A673 (cell line): Measurements from ENCODE around the gene PRRC2A.

Source experiments
- CTCF ChIP-seq: fragments of 300-800, 200-600 bp; sonication (generic); conservative IDR thresholded peaks from 2 replicates; pipeline ENCODE4 v1.5.1; 2017; ENCODE audit warnings: low read depth, mild to moderate bottlenecking, antibody characterized with exemption, low read length, moderate library complexity, mixed read lengths
- EZH2 ChIP-seq: fragments of 200-600 bp; sonication (generic); IDR thresholded peaks from 2 replicates; pipeline ENCODE4 v1.6.1; 2017; ENCODE audit warnings: borderline replicate concordance, low read depth, mild to moderate bottlenecking, mixed read lengths, antibody characterized with exemption, low read length; ENCODE audit not compliant: poor library complexity, severe bottlenecking

GRCh38 chr6:31639043-31639442, 18.5 kb downstream of the PRRC2A start:
- TF ChIP-seq CTCF = no peak
- no peak for TF ChIP-seq EZH2
